ENCODE data around the gene MALRD1.
"Not testable (repeated sequence)": the region's sequence is repeated elsewhere in the genome, so short reads cannot be mapped to it uniquely, and the experiment has no call there.

The MALRD1 gene

GRCh38 chr10:19769826-19770225, 721.2 kb downstream of the MALRD1 start:
- not testable (repeated sequence) for DNase-seq (ENCODE audit: low read depth, low spot score)

- DNase-seq (ENCODE audit: low read depth, low spot score) = no peak
Measured at GRCh38 chr10:19772972-19773371, 724.4 kb downstream of the MALRD1 start.

- no peak for DNase-seq (ENCODE audit: low read depth, low spot score)
Measured at GRCh38 chr10:19775296-19775695, 726.7 kb downstream of the MALRD1 start.

- DNase-seq (ENCODE audit: low read depth, low spot score) = no peak
Measured at GRCh38 chr10:19777806-19778205, 729.2 kb downstream of the MALRD1 start.

- no peak for DNase-seq (ENCODE audit: low read depth, low spot score)
Measured at GRCh38 chr10:19778996-19779395, 730.4 kb downstream of the MALRD1 start.

- DNase-seq (ENCODE audit: low read depth, low spot score) = no peak
Measured at GRCh38 chr10:19782430-19783089, 734.0 kb downstream of the MALRD1 start.

- no peak for DNase-seq (ENCODE audit: low read depth, low spot score)
Measured at GRCh38 chr10:19783721-19784120, 735.1 kb downstream of the MALRD1 start.

Measured in smooth muscle cell of the brain vasculature (primary cell).